Measurements from ENCODE around the gene TSPEAR.

DNA sequence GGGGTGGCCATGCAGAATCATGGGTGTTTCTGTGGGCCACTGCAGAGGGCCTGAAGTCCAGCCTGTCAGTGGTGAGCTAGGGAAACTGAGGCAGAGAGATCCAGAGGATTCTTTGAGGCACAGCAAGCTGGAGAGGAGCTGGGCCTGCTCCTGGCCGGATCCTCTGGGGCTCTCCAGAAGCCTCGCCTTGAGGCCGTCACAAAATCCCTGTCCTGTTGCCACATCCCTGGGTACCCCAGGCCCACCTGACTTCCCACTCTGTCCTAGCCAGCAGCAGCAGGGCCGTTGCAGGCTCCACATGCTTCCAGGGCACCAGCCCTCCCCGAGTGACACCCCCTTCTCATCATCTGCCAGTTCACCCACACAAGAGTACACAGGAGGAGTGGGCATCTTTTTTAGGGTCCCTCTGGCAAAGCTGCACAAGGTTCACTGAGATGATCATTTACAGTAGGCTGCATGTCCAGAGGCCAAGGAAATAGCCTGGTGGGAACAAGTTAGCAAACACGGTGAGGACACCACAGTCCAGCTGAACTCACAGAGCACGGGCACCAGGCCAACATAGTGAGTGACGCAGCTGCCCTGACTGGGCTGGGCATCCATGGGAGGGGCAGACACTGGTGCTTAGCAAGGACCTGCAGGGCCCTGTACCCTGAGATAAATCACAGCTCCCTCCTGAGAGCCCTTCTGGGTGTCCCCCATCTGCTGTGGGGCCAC lies 25.1 kb upstream of the TSPEAR start:
- TF ChIP-seq, protein P1, sequence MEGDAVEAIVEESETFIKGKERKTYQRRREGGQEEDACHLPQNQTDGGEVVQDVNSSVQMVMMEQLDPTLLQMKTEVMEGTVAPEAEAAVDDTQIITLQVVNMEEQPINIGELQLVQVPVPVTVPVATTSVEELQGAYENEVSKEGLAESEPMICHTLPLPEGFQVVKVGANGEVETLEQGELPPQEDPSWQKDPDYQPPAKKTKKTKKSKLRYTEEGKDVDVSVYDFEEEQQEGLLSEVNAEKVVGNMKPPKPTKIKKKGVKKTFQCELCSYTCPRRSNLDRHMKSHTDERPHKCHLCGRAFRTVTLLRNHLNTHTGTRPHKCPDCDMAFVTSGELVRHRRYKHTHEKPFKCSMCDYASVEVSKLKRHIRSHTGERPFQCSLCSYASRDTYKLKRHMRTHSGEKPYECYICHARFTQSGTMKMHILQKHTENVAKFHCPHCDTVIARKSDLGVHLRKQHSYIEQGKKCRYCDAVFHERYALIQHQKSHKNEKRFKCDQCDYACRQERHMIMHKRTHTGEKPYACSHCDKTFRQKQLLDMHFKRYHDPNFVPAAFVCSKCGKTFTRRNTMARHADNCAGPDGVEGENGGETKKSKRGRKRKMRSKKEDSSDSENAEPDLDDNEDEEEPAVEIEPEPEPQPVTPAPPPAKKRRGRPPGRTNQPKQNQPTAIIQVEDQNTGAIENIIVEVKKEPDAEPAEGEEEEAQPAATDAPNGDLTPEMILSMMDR (IDR thresholded peaks at IDR 0.05; ENCODE audit: low read length) = no peak
- TF ChIP-seq EZH2 (IDR thresholded peaks at IDR 0.05; ENCODE audit: borderline replicate concordance, low read length) = no peak
